Progenitor cell of endocrine pancreas (in vitro differentiated cells): ENCODE measurements around the gene CCDC167. TPM values are rescaled to one million over a fixed set of nuclear protein-coding genes. Genes with fewer than 3 reads are reported as not detected.

Experiments used
- DNase-seq: peaks from one replicate; pipeline ENCODE4 v3.0.0; 2021; ENCODE audit warnings: low spot score; ENCODE audit not compliant: unreplicated experiment
- H3K27ac Mint-ChIP-seq: 2 replicates; pipeline ENCODE4 v1.8.0; 2021; ENCODE audit warnings: mild to moderate bottlenecking, moderate library complexity, mixed read lengths
- H3K27me3 Mint-ChIP-seq: 2 replicates; pipeline ENCODE4 v1.8.0; 2021; ENCODE audit warnings: mixed read lengths
- H3K36me3 Mint-ChIP-seq: 2 replicates; pipeline ENCODE4 v1.8.0; 2022; ENCODE audit warnings: mixed read lengths; ENCODE audit not compliant: insufficient read depth
- H3K4me1 Mint-ChIP-seq: 2 replicates; pipeline ENCODE4 v1.8.0; 2021; ENCODE audit warnings: low read depth, mixed read lengths
- H3K4me3 Mint-ChIP-seq: 2 replicates; pipeline ENCODE4 v1.8.0; 2021; ENCODE audit warnings: low read depth, mild to moderate bottlenecking, moderate library complexity, mixed read lengths
- H3K9me3 Mint-ChIP-seq: 2 replicates; pipeline ENCODE4 v1.8.0; 2021; ENCODE audit warnings: low read depth, mixed read lengths
- total RNA-seq: library from RNA; stranded (reverse); gene quantifications from 2 replicates; pipeline ENCODE4 v1.2.1, GENCODE V29; 2021
- TF ChIP-seq, protein P1 (sequence below): fragments of 200-600 bp; sonication (generic); IDR thresholded peaks from one replicate; pipeline ENCODE4 v1.5.0; 2021; ENCODE audit warnings: antibody characterized with exemption, mild to moderate bottlenecking; ENCODE audit not compliant: unreplicated experiment

CCDC167 gene
- total RNA-seq, 1 donor from 2014 or later = 44.9 TPM

DNA sequence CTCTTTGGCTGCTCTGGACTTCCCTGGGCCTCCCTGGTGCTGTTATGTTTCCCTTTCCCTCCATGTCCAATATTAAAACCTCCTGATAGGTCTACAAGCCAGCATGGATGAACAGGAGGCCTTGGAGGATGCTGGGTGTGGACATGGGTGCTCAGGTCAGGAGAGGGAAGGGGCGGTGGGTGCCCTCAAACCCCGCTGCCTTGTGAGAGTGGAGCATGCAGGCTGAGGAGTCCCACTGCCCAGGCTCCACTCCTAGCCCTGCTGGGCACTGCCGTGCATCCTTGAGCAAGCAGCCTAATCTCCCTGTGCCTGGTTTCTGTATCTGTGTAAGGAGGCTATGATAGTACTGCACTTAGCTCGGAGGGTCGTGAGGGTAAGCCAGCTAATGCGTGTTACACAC, 18.4 kb upstream of the CCDC167 start:
- DNase-seq = no peak
- Mint-ChIP-seq H3K4me3 (no peak overlapping the region), H3K9me3 (peaks cover 5% of the 10 kb centered on the region), H3K27ac (no peak overlapping the region), H3K27me3 (peaks cover 38% of the 10 kb centered on the region), H3K4me1 (peaks cover 25% of the 10 kb centered on the region), H3K36me3 (no peaks in the 10 kb centered on the region)
- TF ChIP-seq, protein P1, sequence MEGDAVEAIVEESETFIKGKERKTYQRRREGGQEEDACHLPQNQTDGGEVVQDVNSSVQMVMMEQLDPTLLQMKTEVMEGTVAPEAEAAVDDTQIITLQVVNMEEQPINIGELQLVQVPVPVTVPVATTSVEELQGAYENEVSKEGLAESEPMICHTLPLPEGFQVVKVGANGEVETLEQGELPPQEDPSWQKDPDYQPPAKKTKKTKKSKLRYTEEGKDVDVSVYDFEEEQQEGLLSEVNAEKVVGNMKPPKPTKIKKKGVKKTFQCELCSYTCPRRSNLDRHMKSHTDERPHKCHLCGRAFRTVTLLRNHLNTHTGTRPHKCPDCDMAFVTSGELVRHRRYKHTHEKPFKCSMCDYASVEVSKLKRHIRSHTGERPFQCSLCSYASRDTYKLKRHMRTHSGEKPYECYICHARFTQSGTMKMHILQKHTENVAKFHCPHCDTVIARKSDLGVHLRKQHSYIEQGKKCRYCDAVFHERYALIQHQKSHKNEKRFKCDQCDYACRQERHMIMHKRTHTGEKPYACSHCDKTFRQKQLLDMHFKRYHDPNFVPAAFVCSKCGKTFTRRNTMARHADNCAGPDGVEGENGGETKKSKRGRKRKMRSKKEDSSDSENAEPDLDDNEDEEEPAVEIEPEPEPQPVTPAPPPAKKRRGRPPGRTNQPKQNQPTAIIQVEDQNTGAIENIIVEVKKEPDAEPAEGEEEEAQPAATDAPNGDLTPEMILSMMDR = no peak

DNA sequence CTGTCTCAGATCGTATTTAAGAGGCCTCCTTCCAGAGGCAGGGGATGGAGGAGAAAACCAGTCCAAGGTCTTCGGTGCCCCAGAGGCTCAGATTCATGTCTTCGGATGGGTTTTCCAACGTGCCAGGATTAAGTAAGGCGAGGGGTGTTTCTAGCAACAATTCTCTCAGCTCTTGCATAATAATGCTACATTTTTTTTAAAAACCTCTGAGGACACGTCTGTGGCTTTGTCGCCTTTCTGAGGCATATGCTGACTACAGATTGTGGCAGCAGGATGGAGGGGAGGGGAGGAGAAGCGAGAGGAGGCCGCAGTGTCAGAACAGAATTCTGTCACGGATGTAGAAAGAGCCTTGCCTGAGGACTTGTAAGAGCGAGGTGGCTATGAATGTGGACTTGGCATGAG, 17.7 kb upstream of the CCDC167 start:
- TF ChIP-seq, protein P1 = no peak
- H3K27ac Mint-ChIP-seq = no peak overlapping the region
- H3K4me3 Mint-ChIP-seq = no peak overlapping the region
- peaks cover 41% of the 10 kb centered on the region for H3K27me3 Mint-ChIP-seq
- no peaks in the 10 kb centered on the region for H3K36me3 Mint-ChIP-seq
- peaks cover 5% of the 10 kb centered on the region for H3K9me3 Mint-ChIP-seq
- H3K4me1 Mint-ChIP-seq = peaks cover 31% of the 10 kb centered on the region
- DNase-seq = no peak

DNA sequence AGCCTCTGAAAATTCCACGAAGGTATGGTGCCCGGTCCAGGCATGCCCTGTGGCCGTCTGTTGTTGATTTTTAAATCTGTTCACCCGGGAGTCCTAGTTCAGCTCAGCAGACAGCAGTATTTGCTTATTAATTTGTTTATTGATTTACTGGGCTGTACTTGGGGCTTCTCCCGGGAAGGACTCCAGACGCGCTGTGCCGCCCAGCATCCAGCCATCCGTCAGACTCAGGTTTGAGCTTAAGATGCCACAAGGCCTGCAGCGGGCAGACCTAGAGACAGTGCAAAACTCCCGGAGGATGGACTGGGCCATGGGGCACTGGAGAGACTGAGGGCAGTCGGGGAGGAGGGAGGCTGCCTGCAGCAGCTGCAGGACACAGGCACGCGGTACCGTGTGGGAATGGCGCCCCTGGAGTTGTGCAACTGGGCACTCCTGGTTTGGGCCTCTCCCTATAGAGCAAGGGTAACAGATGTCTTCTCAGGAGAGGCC, 17.3 kb upstream of the CCDC167 start:
- Mint-ChIP-seq H3K9me3 (peaks cover 5% of the 10 kb centered on the region), H3K36me3 (no peaks in the 10 kb centered on the region), H3K4me3 (no peak overlapping the region), H3K4me1 (peaks cover 34% of the 10 kb centered on the region), H3K27ac (no peak overlapping the region), H3K27me3 (peaks cover 42% of the 10 kb centered on the region)
- TF ChIP-seq, protein P1 = no peak
- DNase-seq = no peak

DNA sequence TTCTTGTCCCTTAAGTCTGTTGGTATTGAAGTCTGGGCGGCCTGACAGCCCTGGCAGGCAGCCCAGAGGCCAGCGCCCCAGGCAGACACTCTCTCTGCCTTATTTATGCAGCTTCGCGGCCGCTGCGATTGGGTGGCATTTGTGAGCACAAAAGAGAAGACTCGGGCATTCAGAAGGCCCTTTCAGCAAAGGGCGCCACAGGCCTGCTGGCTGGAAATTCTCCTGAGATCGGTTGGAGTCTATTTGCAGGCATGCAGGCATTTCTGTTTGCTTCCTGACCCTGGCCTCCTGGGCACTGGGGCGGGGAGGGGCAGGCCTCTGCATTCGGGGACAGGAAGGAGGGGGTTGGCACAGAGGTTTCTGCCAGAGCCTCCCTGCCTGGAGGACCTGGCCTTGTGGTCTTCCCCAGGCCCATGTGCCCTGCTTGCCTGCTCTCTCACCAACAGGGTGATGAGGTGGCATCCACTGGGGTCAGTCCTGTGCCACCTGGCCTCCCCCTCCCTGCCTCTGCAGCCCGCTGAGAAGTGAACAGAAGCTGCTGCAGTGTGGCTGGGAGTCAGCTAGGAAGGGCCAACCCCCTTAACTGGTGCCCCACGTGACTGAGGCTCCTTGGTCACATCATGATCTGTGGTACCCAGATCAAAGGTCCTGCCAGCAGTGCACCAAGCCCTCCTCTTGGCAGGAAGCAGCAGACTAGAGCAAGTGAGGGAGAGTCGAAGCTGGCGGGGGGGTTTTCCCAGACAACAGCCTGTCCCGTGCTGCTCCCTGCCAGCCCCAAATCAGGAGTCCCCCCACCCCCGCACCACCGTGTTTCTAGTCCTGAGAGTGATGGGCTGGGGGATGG, 16.6 kb upstream of the CCDC167 start:
- H3K4me1 Mint-ChIP-seq = peaks cover 36% of the 10 kb centered on the region
- peaks cover 49% of the 10 kb centered on the region for H3K27me3 Mint-ChIP-seq
- no peak overlapping the region for H3K27ac Mint-ChIP-seq
- TF ChIP-seq, protein P1 = no peak
- DNase-seq = no peak
- peaks cover 5% of the 10 kb centered on the region for H3K9me3 Mint-ChIP-seq
- no peak overlapping the region for H3K4me3 Mint-ChIP-seq
- H3K36me3 Mint-ChIP-seq = no peaks in the 10 kb centered on the region

DNA sequence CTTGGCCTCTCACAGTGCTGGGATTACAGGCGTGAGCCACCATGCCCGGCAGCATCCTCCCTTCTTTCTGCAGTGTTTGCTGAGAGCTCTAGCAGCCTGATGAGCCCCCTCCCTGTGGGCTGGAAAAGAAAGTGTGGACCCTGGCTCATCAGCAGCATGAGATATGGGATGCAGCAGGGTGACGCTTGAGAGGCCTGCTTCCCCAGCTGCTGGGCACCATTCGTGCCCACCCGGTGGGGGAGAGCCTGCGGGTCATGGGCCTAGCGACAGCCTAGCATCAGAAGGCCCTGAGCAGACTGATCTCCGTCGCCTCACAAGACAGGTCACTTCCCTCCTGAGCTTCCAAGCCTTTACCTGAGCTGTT, 16.0 kb upstream of the CCDC167 start:
- no peak overlapping the region for H3K4me3 Mint-ChIP-seq
- H3K27me3 Mint-ChIP-seq = peaks cover 53% of the 10 kb centered on the region
- H3K36me3 Mint-ChIP-seq = no peaks in the 10 kb centered on the region
- DNase-seq = no peak
- no peak overlapping the region for H3K27ac Mint-ChIP-seq
- peaks cover 5% of the 10 kb centered on the region for H3K9me3 Mint-ChIP-seq
- peaks cover 36% of the 10 kb centered on the region for H3K4me1 Mint-ChIP-seq
- TF ChIP-seq, protein P1 = no peak
